Measurements from ENCODE around the gene ZNF485.

ZNF485 gene

GRCh38 chr10:43622038-43622437 lies 15.8 kb downstream of the ZNF485 start:
- Histone ChIP-seq H3K36me3 (ENCODE audit: control insufficient read depth, low read length) (peaks cover 2% of the 10 kb centered on the region), H3K4me2 (ENCODE audit: low read length) (no peak overlapping the region), H3F3A (ENCODE audit: control insufficient read depth, insufficient read depth) (no peaks in the 10 kb centered on the region), H4K20me1 (ENCODE audit: control insufficient read depth, insufficient read depth, low read depth, low read length) (no peaks in the 10 kb centered on the region), H3K79me2 (ENCODE audit: control insufficient read depth, low read length) (no peaks in the 10 kb centered on the region), H3K27ac (ENCODE audit: low read depth, low read length) (no peak overlapping the region), H3K4me1 (ENCODE audit: control insufficient read depth, low read length) (no peaks in the 10 kb centered on the region), H3K4me3 (ENCODE audit: low read length) (no peak overlapping the region), H3K27me3 (ENCODE audit: control insufficient read depth, low read length) (no peaks in the 10 kb centered on the region), H3K9me2 (replicated peaks; ENCODE audit: control insufficient read depth, low read length) (no peaks in the 10 kb centered on the region), H3K9me3 (ENCODE audit: control insufficient read depth, insufficient read depth, low read length) (peaks cover 4% of the 10 kb centered on the region)
- TF ChIP-seq EZH2phosphoT487 (IDR thresholded peaks at IDR 0.05; ENCODE audit: borderline replicate concordance, low read length) (no peak), CTCF (IDR thresholded peaks at IDR 0.05; ENCODE audit: low read depth, low read length, poor library complexity, severe bottlenecking) (no peak)

GRCh38 chr10:43623351-43623750 lies 17.1 kb downstream of the ZNF485 start:
- Histone ChIP-seq H3K4me3 (ENCODE audit: low read length) (no peak overlapping the region), H3F3A (ENCODE audit: control insufficient read depth, insufficient read depth) (no peaks in the 10 kb centered on the region), H3K9me3 (ENCODE audit: control insufficient read depth, insufficient read depth, low read length) (no peaks in the 10 kb centered on the region; the same call in 1 of the 2 replicates), H3K4me1 (ENCODE audit: control insufficient read depth, low read length) (no peaks in the 10 kb centered on the region), H3K9me2 (replicated peaks; ENCODE audit: control insufficient read depth, low read length) (no peaks in the 10 kb centered on the region), H4K20me1 (ENCODE audit: control insufficient read depth, insufficient read depth, low read depth, low read length) (no peaks in the 10 kb centered on the region), H3K27ac (ENCODE audit: low read depth, low read length) (no peak overlapping the region), H3K27me3 (ENCODE audit: control insufficient read depth, low read length) (no peaks in the 10 kb centered on the region), H3K79me2 (ENCODE audit: control insufficient read depth, low read length) (no peaks in the 10 kb centered on the region), H3K4me2 (ENCODE audit: low read length) (no peak overlapping the region), H3K36me3 (ENCODE audit: control insufficient read depth, low read length) (no peaks in the 10 kb centered on the region)
- no peak for TF ChIP-seq EZH2phosphoT487 (IDR thresholded peaks at IDR 0.05; ENCODE audit: borderline replicate concordance, low read length)
- TF ChIP-seq CTCF (IDR thresholded peaks at IDR 0.05; ENCODE audit: low read depth, low read length, poor library complexity, severe bottlenecking), result no peak

GRCh38 chr10:43627942-43628341 lies 21.7 kb downstream of the ZNF485 start:
- no peak overlapping the region for H3K4me2 ChIP-seq (ENCODE audit: low read length)
- H3K36me3 ChIP-seq (ENCODE audit: control insufficient read depth, low read length), result no peaks in the 10 kb centered on the region
- TF ChIP-seq EZH2phosphoT487 (IDR thresholded peaks at IDR 0.05; ENCODE audit: borderline replicate concordance, low read length) (no peak), CTCF (IDR thresholded peaks at IDR 0.05; ENCODE audit: low read depth, low read length, poor library complexity, severe bottlenecking) (no peak)
- no peaks in the 10 kb centered on the region for H3F3A ChIP-seq (ENCODE audit: control insufficient read depth, insufficient read depth)
- H3K9me3 ChIP-seq (ENCODE audit: control insufficient read depth, insufficient read depth, low read length), result no peaks in the 10 kb centered on the region; the same call in 1 of the 2 replicates
- no peaks in the 10 kb centered on the region for H3K4me1 ChIP-seq (ENCODE audit: control insufficient read depth, low read length)
- H3K27ac ChIP-seq (ENCODE audit: low read depth, low read length), result no peak overlapping the region
- no peaks in the 10 kb centered on the region for H4K20me1 ChIP-seq (ENCODE audit: control insufficient read depth, insufficient read depth, low read depth, low read length)
- no peaks in the 10 kb centered on the region for H3K9me2 ChIP-seq (replicated peaks; ENCODE audit: control insufficient read depth, low read length)
- H3K79me2 ChIP-seq (ENCODE audit: control insufficient read depth, low read length), result no peaks in the 10 kb centered on the region
- H3K27me3 ChIP-seq (ENCODE audit: control insufficient read depth, low read length), result no peaks in the 10 kb centered on the region
- no peak overlapping the region for H3K4me3 ChIP-seq (ENCODE audit: low read length)

Measured in DOHH2 (cell line).